Astrocyte (in vitro differentiated cells and primary cell): ENCODE data around the gene UVSSA. TPM values are rescaled to one million over a fixed set of nuclear protein-coding genes. Genes with fewer than 3 reads are reported as not detected.

ENCODE experiments used
- DNase-seq: peaks from one replicate; pipeline ENCODE4 v3.0.0-alpha.2; 2010; ENCODE audit warnings: low read depth
- FAIRE-seq: peaks from 2 replicates; lab custom pipeline; 2011; peaks lifted over from hg19 to GRCh38; lab: Jason Lieb, UNC
- H2AFZ ChIP-seq: 2 replicates; pipeline ENCODE4 v1.6.0; 2012; ENCODE audit warnings: low read depth, low read length, inconsistent platforms
- H3K27ac ChIP-seq: 2 replicates; pipeline ENCODE4 v1.5.1; 2011; ENCODE audit warnings: low read depth, low read length, inconsistent platforms
- H3K27me3 ChIP-seq: 2 replicates; pipeline ENCODE4 v1.6.0; 2011; ENCODE audit warnings: low read length, inconsistent platforms; ENCODE audit not compliant: insufficient read depth
- H3K36me3 ChIP-seq: 2 replicates; pipeline ENCODE4 v1.5.1; 2011; ENCODE audit warnings: low read length, inconsistent platforms; ENCODE audit not compliant: insufficient read depth
- H3K4me1 ChIP-seq: 2 replicates; pipeline ENCODE4 v1.5.1; 2011; ENCODE audit warnings: low read length, inconsistent platforms; ENCODE audit not compliant: insufficient read depth
- H3K4me2 ChIP-seq: 2 replicates; pipeline ENCODE4 v1.6.0; 2012; ENCODE audit warnings: low read length, inconsistent platforms
- H3K4me3 ChIP-seq: 2 replicates; pipeline ENCODE4 v1.5.1; 2011; ENCODE audit warnings: low read depth, mild to moderate bottlenecking, low read length, inconsistent platforms; ENCODE audit not compliant: insufficient read depth
- H3K79me2 ChIP-seq: 2 replicates; pipeline ENCODE4 v1.6.0; 2012; ENCODE audit warnings: mild to moderate bottlenecking, low read length, inconsistent platforms; ENCODE audit not compliant: insufficient read depth
- H3K9ac ChIP-seq: 2 replicates; pipeline ENCODE4 v1.6.0; 2012; ENCODE audit warnings: mild to moderate bottlenecking, low read length, inconsistent platforms
- H3K9me3 ChIP-seq: 2 replicates; pipeline ENCODE4 v1.5.1; 2012; ENCODE audit warnings: low read depth, mild to moderate bottlenecking, low read length, inconsistent platforms; ENCODE audit not compliant: insufficient read depth
- H4K20me1 ChIP-seq: 2 replicates; pipeline ENCODE4 v1.6.0; 2012; ENCODE audit warnings: low read length, inconsistent platforms; ENCODE audit not compliant: insufficient read depth
- H3K27ac Mint-ChIP-seq: one replicate; pipeline ENCODE4 v1.8.0; 2021; ENCODE audit warnings: mild to moderate bottlenecking, mixed read lengths; ENCODE audit not compliant: unreplicated experiment
- H3K27me3 Mint-ChIP-seq: one replicate; pipeline ENCODE4 v1.8.0; 2021; ENCODE audit warnings: low read depth, mixed read lengths; ENCODE audit not compliant: unreplicated experiment
- H3K36me3 Mint-ChIP-seq: one replicate; pipeline ENCODE4 v1.8.0; 2021; ENCODE audit warnings: low read depth, mixed read lengths; ENCODE audit not compliant: unreplicated experiment
- H3K4me1 Mint-ChIP-seq: one replicate; pipeline ENCODE4 v1.8.0; 2021; ENCODE audit warnings: low read depth, mixed read lengths; ENCODE audit not compliant: unreplicated experiment
- H3K4me3 Mint-ChIP-seq: one replicate; pipeline ENCODE4 v1.8.0; 2021; ENCODE audit warnings: mild to moderate bottlenecking, moderate library complexity, mixed read lengths; ENCODE audit not compliant: unreplicated experiment
- H3K9me3 Mint-ChIP-seq: one replicate; pipeline ENCODE4 v1.8.0; 2021; ENCODE audit warnings: mild to moderate bottlenecking, mixed read lengths; ENCODE audit not compliant: unreplicated experiment
- CTCF ChIP-seq: IDR thresholded peaks from 2 replicates; pipeline ENCODE4 v1.5.1; 2011; ENCODE audit warnings: low read depth, mild to moderate bottlenecking, inconsistent platforms, low read length, moderate library complexity; ENCODE audit not compliant: insufficient read depth
- EZH2 ChIP-seq: IDR thresholded peaks from 2 replicates; pipeline ENCODE4 v1.6.1; 2012; ENCODE audit warnings: mild to moderate bottlenecking, low read length, inconsistent platforms; ENCODE audit not compliant: insufficient read depth
- total RNA-seq: library from RNA; stranded (reverse); gene quantifications from 2 replicates; pipeline ENCODE4 v1.2.1, GENCODE V29; 2021

The UVSSA gene
- total RNA-seq, 1 donor from 2014 or later: 14.8 TPM

- no peaks in the 10 kb centered on the region for H3K9me3 Mint-ChIP-seq
- Histone ChIP-seq H3K79me2 (no peaks in the 10 kb centered on the region), H3K4me3 (no peak overlapping the region), H3K27me3 (no peaks in the 10 kb centered on the region), H3K36me3 (no peaks in the 10 kb centered on the region), H3K4me1 (peaks cover 4% of the 10 kb centered on the region), H3K9me3 (no peaks in the 10 kb centered on the region), H3K4me2 (no peak overlapping the region), H4K20me1 (no peaks in the 10 kb centered on the region), H2AFZ (no peak overlapping the region), H3K27ac (no peak overlapping the region), H3K9ac (no peak overlapping the region)
- peaks cover 18% of the 10 kb centered on the region for H3K36me3 Mint-ChIP-seq
- TF ChIP-seq CTCF: no peak
- TF ChIP-seq EZH2: no peak
- DNase-seq (no peak), FAIRE-seq (no peak)
- H3K4me3 Mint-ChIP-seq: no peak overlapping the region
- peaks cover 6% of the 10 kb centered on the region for H3K4me1 Mint-ChIP-seq
- H3K27ac Mint-ChIP-seq: no peak overlapping the region
- H3K27me3 Mint-ChIP-seq: no peaks in the 10 kb centered on the region
Observed at GRCh38 chr4:1362521-1362920, 15.5 kb downstream of the UVSSA start.

- Histone ChIP-seq H3K9me3 (no peaks in the 10 kb centered on the region), H3K4me1 (peaks cover 4% of the 10 kb centered on the region), H2AFZ (no peak overlapping the region), H3K79me2 (no peaks in the 10 kb centered on the region), H3K9ac (no peak overlapping the region), H3K27me3 (no peaks in the 10 kb centered on the region), H3K4me3 (no peak overlapping the region), H3K27ac (no peak overlapping the region), H3K4me2 (no peak overlapping the region), H4K20me1 (no peaks in the 10 kb centered on the region), H3K36me3 (no peaks in the 10 kb centered on the region)
- TF ChIP-seq EZH2 (no peak), CTCF (no peak)
- peaks cover 6% of the 10 kb centered on the region for H3K4me1 Mint-ChIP-seq
- no peak overlapping the region for H3K4me3 Mint-ChIP-seq
- H3K36me3 Mint-ChIP-seq: peaks cover 15% of the 10 kb centered on the region
- DNase-seq: no peak
- no peak for FAIRE-seq
- H3K27ac Mint-ChIP-seq: no peak overlapping the region
- no peaks in the 10 kb centered on the region for H3K27me3 Mint-ChIP-seq
- no peaks in the 10 kb centered on the region for H3K9me3 Mint-ChIP-seq
Observed at GRCh38 chr4:1363513-1363912, 16.5 kb downstream of the UVSSA start.

GRCh38 chr4:1364217-1364616, 17.2 kb downstream of the UVSSA start:
- Histone ChIP-seq H3K9me3 (no peaks in the 10 kb centered on the region), H3K27me3 (no peaks in the 10 kb centered on the region), H3K36me3 (no peaks in the 10 kb centered on the region), H3K4me3 (no peak overlapping the region), H3K4me2 (no peak overlapping the region), H2AFZ (no peak overlapping the region), H3K9ac (no peak overlapping the region), H3K4me1 (peaks cover 4% of the 10 kb centered on the region), H3K79me2 (no peaks in the 10 kb centered on the region), H4K20me1 (no peaks in the 10 kb centered on the region), H3K27ac (no peak overlapping the region)
- TF ChIP-seq EZH2: no peak
- TF ChIP-seq CTCF: no peak
- Mint-ChIP-seq H3K27ac (no peak overlapping the region), H3K27me3 (no peaks in the 10 kb centered on the region), H3K36me3 (peaks cover 8% of the 10 kb centered on the region), H3K9me3 (no peaks in the 10 kb centered on the region), H3K4me3 (no peak overlapping the region), H3K4me1 (peaks cover 6% of the 10 kb centered on the region)
- FAIRE-seq (no peak), DNase-seq (no peak)
